GM06990 (cell line): ENCODE data around the gene ARF5.

Experiments used
- DNase-seq: peaks from one replicate; pipeline ENCODE4 v3.0.0-alpha.2; 2011; ENCODE audit not compliant: insufficient read length; ENCODE audit errors: extremely low read depth
- H3K27me3 ChIP-seq: replicated peaks from 2 replicates; pipeline ENCODE4 v1.6.0; 2011; ENCODE audit warnings: low read length; ENCODE audit not compliant: control insufficient read depth, insufficient read depth
- H3K36me3 ChIP-seq: 2 replicates; pipeline ENCODE4 v1.5.1; 2011; ENCODE audit warnings: low read length; ENCODE audit not compliant: control insufficient read depth, insufficient read depth
- H3K4me3 ChIP-seq: replicated peaks from 2 replicates; pipeline ENCODE4 v1.5.1; 2011; ENCODE audit warnings: low read depth, mild to moderate bottlenecking, control low read depth, low read length
- TF ChIP-seq, protein P1 (sequence below): IDR thresholded peaks from 2 replicates; pipeline ENCODE4 v1.5.1; 2011; ENCODE audit warnings: low read length, control low read depth, mild to moderate bottlenecking, inconsistent platforms; ENCODE audit not compliant: insufficient read depth, poor library complexity, severe bottlenecking

The ARF5 gene

DNA sequence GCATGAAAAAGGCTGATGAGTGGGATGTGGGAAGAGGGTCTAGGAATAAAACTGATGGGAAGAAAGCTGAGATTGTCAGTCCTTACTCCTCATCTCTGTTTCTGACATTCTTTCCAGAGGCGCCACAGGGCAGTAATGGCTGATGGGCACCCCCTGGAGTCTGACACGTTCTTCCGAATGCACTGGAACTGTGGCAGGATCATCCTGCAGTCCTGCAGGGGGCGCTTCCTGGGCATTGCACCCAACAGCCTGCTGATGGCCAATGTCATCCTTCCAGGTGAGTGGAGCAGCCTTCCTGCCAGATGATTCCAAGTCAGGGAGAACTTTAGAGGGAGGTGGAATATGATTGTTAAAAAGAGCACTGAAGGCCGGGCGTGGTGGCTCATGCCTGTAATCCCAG lies 10.1 kb downstream of the ARF5 start:
- no peaks in the 10 kb centered on the region for H3K36me3 ChIP-seq
- no peak for DNase-seq
- TF ChIP-seq, protein P1, sequence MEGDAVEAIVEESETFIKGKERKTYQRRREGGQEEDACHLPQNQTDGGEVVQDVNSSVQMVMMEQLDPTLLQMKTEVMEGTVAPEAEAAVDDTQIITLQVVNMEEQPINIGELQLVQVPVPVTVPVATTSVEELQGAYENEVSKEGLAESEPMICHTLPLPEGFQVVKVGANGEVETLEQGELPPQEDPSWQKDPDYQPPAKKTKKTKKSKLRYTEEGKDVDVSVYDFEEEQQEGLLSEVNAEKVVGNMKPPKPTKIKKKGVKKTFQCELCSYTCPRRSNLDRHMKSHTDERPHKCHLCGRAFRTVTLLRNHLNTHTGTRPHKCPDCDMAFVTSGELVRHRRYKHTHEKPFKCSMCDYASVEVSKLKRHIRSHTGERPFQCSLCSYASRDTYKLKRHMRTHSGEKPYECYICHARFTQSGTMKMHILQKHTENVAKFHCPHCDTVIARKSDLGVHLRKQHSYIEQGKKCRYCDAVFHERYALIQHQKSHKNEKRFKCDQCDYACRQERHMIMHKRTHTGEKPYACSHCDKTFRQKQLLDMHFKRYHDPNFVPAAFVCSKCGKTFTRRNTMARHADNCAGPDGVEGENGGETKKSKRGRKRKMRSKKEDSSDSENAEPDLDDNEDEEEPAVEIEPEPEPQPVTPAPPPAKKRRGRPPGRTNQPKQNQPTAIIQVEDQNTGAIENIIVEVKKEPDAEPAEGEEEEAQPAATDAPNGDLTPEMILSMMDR: peak; percentile 42

GRCh38 chr7:127600885-127601284 lies 12.7 kb downstream of the ARF5 start:
- no peaks in the 10 kb centered on the region for H3K27me3 ChIP-seq
- H3K36me3 ChIP-seq: no peaks in the 10 kb centered on the region
- TF ChIP-seq, protein P1: no peak
- no peak overlapping the region for H3K4me3 ChIP-seq
- DNase-seq: no peak

More for the DNA sequence above, 10.1 kb downstream of the ARF5 start:
- H3K27me3 ChIP-seq: no peaks in the 10 kb centered on the region
- H3K4me3 ChIP-seq: no peak overlapping the region

DNA sequence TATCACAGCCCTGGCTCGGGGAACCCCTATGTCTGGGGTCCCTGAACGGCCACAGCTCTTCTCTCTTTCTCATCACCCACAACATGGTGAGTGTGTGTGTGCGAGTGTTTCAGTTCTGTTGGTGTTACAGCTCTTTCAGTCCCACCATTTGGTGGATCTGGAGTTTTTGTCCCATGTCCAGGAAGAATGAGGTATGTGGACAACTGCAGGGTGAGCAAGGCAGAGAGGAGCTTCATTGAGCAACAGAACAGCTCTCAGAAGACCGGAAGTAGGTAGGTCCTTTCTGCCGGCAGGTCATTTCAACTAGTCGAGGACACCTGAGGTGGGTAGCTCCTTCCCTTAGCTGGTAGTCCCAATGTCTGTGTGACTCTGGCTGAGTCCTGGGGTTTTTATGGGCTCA lies 20.2 kb downstream of the ARF5 start:
- TF ChIP-seq, protein P1: no peak
- Histone ChIP-seq H3K4me3 (no peak overlapping the region), H3K36me3 (no peaks in the 10 kb centered on the region), H3K27me3 (0 out of 2 replicates have a peak, but pooled peaks cover 1% of the 10 kb centered on the region)
- no peak for DNase-seq

GRCh38 chr7:127609297-127609696 lies 21.1 kb downstream of the ARF5 start:
- H3K36me3 ChIP-seq: no peaks in the 10 kb centered on the region

DNA sequence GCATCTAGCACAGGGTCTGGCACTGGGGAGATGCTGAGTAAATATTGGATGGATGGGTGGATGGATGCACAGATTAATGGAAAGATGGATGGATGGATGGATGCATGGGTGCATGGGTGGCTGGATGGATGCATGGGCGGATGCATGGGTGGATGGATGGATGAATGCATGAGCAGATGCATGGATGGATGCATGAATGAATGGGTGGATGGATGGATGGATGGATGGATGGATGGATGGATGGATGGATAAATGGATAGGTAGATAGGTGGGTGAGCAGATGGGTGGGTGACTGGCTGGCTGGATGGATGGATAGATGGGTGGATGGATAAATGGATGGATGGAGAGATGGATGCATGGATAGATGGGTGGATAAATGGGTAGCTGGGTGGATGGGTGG lies 24.1 kb downstream of the ARF5 start:
- peaks cover 4% of the 10 kb centered on the region; the same call in 1 of the 2 replicates for H3K27me3 ChIP-seq
- no peaks in the 10 kb centered on the region for H3K36me3 ChIP-seq
- no peak for DNase-seq
- TF ChIP-seq, protein P1: no peak
- no peak overlapping the region for H3K4me3 ChIP-seq

More at GRCh38 chr7:127609297-127609696, 21.1 kb downstream of the ARF5 start:
- H3K4me3 ChIP-seq: no peak overlapping the region
- DNase-seq: no peak
- 0 out of 2 replicates have a peak, but pooled peaks cover 1% of the 10 kb centered on the region for H3K27me3 ChIP-seq
- TF ChIP-seq, protein P1: no peak

GRCh38 chr7:127616724-127617123 lies 28.5 kb downstream of the ARF5 start:
- no peak for DNase-seq
- no peaks in the 10 kb centered on the region for H3K36me3 ChIP-seq
- peaks cover 6% of the 10 kb centered on the region for H3K27me3 ChIP-seq
- TF ChIP-seq, protein P1: no peak
- no peak overlapping the region for H3K4me3 ChIP-seq
